ENCODE measurements around the gene DICER1. TPM values are rescaled to one million over a fixed set of nuclear protein-coding genes. Genes with fewer than 3 reads are reported as not detected.

Gene DICER1
- total RNA-seq, 1 donor from 2014 or later, result 71.1 TPM

GRCh38 chr14:95069018-95069417, 88.3 kb downstream of the DICER1 start:
- TF ChIP-seq CTCF (IDR thresholded peaks at IDR 0.05), result no peak

GRCh38 chr14:95068521-95068920, 88.8 kb downstream of the DICER1 start:
- no peaks in the 10 kb centered on the region for H3K27me3 ChIP-seq
- no peak overlapping the region for H3K27ac ChIP-seq
- no peaks in the 10 kb centered on the region for H3K9me3 ChIP-seq
- DNase-seq (no peak), ATAC-seq (no peak)
- H3K4me3 ChIP-seq, result no peak overlapping the region
- no peaks in the 10 kb centered on the region for H3K4me1 ChIP-seq
- no peak for TF ChIP-seq CTCF (IDR thresholded peaks at IDR 0.05)
- intact Hi-C loops (cut with DNase I), result no loop called here
- no peaks in the 10 kb centered on the region for H3K36me3 ChIP-seq

More at GRCh38 chr14:95069018-95069417, 88.3 kb downstream of the DICER1 start:
- DNase-seq (no peak), ATAC-seq (no peak)
- H3K27ac ChIP-seq, result no peak overlapping the region
- H3K4me1 ChIP-seq, result no peaks in the 10 kb centered on the region
- no peaks in the 10 kb centered on the region for H3K27me3 ChIP-seq
- H3K4me3 ChIP-seq, result no peak overlapping the region
- H3K36me3 ChIP-seq, result no peaks in the 10 kb centered on the region
- intact Hi-C loops (cut with DNase I), result no loop called here
- no peaks in the 10 kb centered on the region for H3K9me3 ChIP-seq

GRCh38 chr14:95068080-95068479, 89.2 kb downstream of the DICER1 start:
- Histone ChIP-seq H3K27me3 (no peaks in the 10 kb centered on the region), H3K36me3 (no peaks in the 10 kb centered on the region), H3K9me3 (no peaks in the 10 kb centered on the region), H3K4me3 (no peak overlapping the region), H3K4me1 (no peaks in the 10 kb centered on the region), H3K27ac (no peak overlapping the region)
- ATAC-seq (no peak), DNase-seq (no peak)
- TF ChIP-seq CTCF (IDR thresholded peaks at IDR 0.05), result no peak
- intact Hi-C loops (cut with DNase I), result no loop called here

- intact Hi-C loops (cut with DNase I), result no loop called here
- Histone ChIP-seq H3K9me3 (no peaks in the 10 kb centered on the region), H3K4me3 (no peak overlapping the region), H3K36me3 (no peaks in the 10 kb centered on the region), H3K27me3 (no peaks in the 10 kb centered on the region), H3K4me1 (no peaks in the 10 kb centered on the region), H3K27ac (no peak overlapping the region)
- TF ChIP-seq CTCF (IDR thresholded peaks at IDR 0.05), result no peak
- DNase-seq (no peak), ATAC-seq (no peak)
Observed at GRCh38 chr14:95067526-95067925, 89.8 kb downstream of the DICER1 start.

- DNase-seq, result no peak
- intact Hi-C loops (cut with DNase I), result no loop called here
- Histone ChIP-seq H3K27ac (no peak overlapping the region), H3K4me1 (no peaks in the 10 kb centered on the region), H3K27me3 (no peaks in the 10 kb centered on the region), H3K4me3 (no peak overlapping the region), H3K9me3 (no peaks in the 10 kb centered on the region), H3K36me3 (no peaks in the 10 kb centered on the region)
- TF ChIP-seq CTCF (IDR thresholded peaks at IDR 0.05), result no peak
- no peak for ATAC-seq
Observed at GRCh38 chr14:95066427-95066986, 90.8 kb downstream of the DICER1 start.

GRCh38 chr14:95065411-95065810, 91.9 kb downstream of the DICER1 start:
- ATAC-seq (no peak), DNase-seq (no peak)
- Histone ChIP-seq H3K9me3 (no peaks in the 10 kb centered on the region), H3K27ac (no peak overlapping the region), H3K27me3 (no peaks in the 10 kb centered on the region), H3K4me1 (no peaks in the 10 kb centered on the region), H3K36me3 (no peaks in the 10 kb centered on the region), H3K4me3 (no peak overlapping the region)
- no peak for TF ChIP-seq CTCF (IDR thresholded peaks at IDR 0.05)
- intact Hi-C loops (cut with DNase I), result no loop called here

Measured in upper lobe of right lung (tissue), 1 donor.